Raji (cell line): ENCODE data around the gene YDJC.
A peak's percentile ranks its signal among the peaks of the same experiment; 100 is the strongest.

Source experiments
- POLR2A ChIP-seq: IDR thresholded peaks from 2 replicates; pipeline ENCODE4 v1.6.1; 2011; ENCODE audit warnings: low read depth, low read length, control low read depth; ENCODE audit not compliant: insufficient read depth

Gene YDJC

GRCh38 chr22:21641417-21641788 is 11.6 kb upstream of the YDJC start:
- no peak for TF ChIP-seq POLR2A

GRCh38 chr22:21640810-21641209 is 11.0 kb upstream of the YDJC start:
- no peak for TF ChIP-seq POLR2A

- no peak for TF ChIP-seq POLR2A
Measured at GRCh38 chr22:21639359-21639758, 9.5 kb upstream of the YDJC start.

- no peak for TF ChIP-seq POLR2A
Measured at GRCh38 chr22:21636629-21637218, 6.9 kb upstream of the YDJC start.

GRCh38 chr22:21635771-21636510 is 6.1 kb upstream of the YDJC start:
- TF ChIP-seq POLR2A = no peak

GRCh38 chr22:21634844-21635243 is 5.0 kb upstream of the YDJC start:
- no peak for TF ChIP-seq POLR2A

GRCh38 chr22:21634081-21634480 is 4.3 kb upstream of the YDJC start:
- no peak for TF ChIP-seq POLR2A

GRCh38 chr22:21633481-21633880 is 3.7 kb upstream of the YDJC start:
- TF ChIP-seq POLR2A = no peak

- TF ChIP-seq POLR2A = no peak
Measured at GRCh38 chr22:21632931-21633330, 3.1 kb upstream of the YDJC start.

- no peak for TF ChIP-seq POLR2A
Measured at GRCh38 chr22:21632237-21632895, 2.5 kb upstream of the YDJC start, which contains the start of gene CCDC116. TSS of gene CCDC116 (plus strand) at chr22:21632760. CDS start at chr22:21633182, 422 bp downstream.

GRCh38 chr22:21631025-21631424 is 1.2 kb upstream of the YDJC start:
- no peak for TF ChIP-seq POLR2A

- TF ChIP-seq POLR2A = no peak
Measured at GRCh38 chr22:21628386-21629254, 1.2 kb downstream of the YDJC start.

- 0 out of 2 replicates have a peak, but pooled peaks have one; percentile 23 for TF ChIP-seq POLR2A
Measured at GRCh38 chr22:21626735-21627469, 2.9 kb downstream of the YDJC start.

GRCh38 chr22:21626073-21626734 is 3.6 kb downstream of the YDJC start:
- TF ChIP-seq POLR2A = no peak
